ENCODE measurements around the gene MARK4.
"Not testable (repeated sequence)": the region's sequence is repeated elsewhere in the genome, so short reads cannot be mapped to it uniquely, and the experiment has no call there.

MARK4 gene

GRCh38 chr19:45250832-45251451 is at the start of gene MARK4:
Gene MARK4 (plus strand): TSS chr19:45251271. CDS start chr19:45251589, 318 bp downstream.
- in situ Hi-C loops (cut with MboI; ENCODE audit: low sequenced_read_pairs), result no loop called here

GRCh38 chr19:45202637-45203036 is 48.4 kb upstream of the MARK4 start:
- in situ Hi-C loops (cut with MboI; ENCODE audit: low sequenced_read_pairs), result no loop called here

GRCh38 chr19:45205810-45206209 is 45.3 kb upstream of the MARK4 start:
- in situ Hi-C loops (cut with MboI; ENCODE audit: low sequenced_read_pairs), result no loop called here

GRCh38 chr19:45206328-45206727 is 44.7 kb upstream of the MARK4 start:
- in situ Hi-C loops (cut with MboI; ENCODE audit: low sequenced_read_pairs), result no loop called here

- in situ Hi-C loops (cut with MboI; ENCODE audit: low sequenced_read_pairs), result no loop called here
These were observed 39.2 kb upstream of the MARK4 start for GRCh38 chr19:45211751-45212381.

- in situ Hi-C loops (cut with MboI; ENCODE audit: low sequenced_read_pairs), result no loop called here
These were observed 38.0 kb upstream of the MARK4 start for GRCh38 chr19:45213031-45213430.

GRCh38 chr19:45215391-45216191 is 35.5 kb upstream of the MARK4 start:
- in situ Hi-C loops (cut with MboI; ENCODE audit: low sequenced_read_pairs), result no loop called here

- in situ Hi-C loops (cut with MboI; ENCODE audit: low sequenced_read_pairs), result no loop called here
These were observed 34.4 kb upstream of the MARK4 start for GRCh38 chr19:45216667-45217066.

- in situ Hi-C loops (cut with MboI; ENCODE audit: low sequenced_read_pairs), result no loop called here
These were observed 33.7 kb upstream of the MARK4 start for GRCh38 chr19:45217193-45217956.

- in situ Hi-C loops (cut with MboI; ENCODE audit: low sequenced_read_pairs), result no loop called here
These were observed 33.1 kb upstream of the MARK4 start for GRCh38 chr19:45217957-45218334.

- in situ Hi-C loops (cut with MboI; ENCODE audit: low sequenced_read_pairs), result no loop called here
These were observed 32.6 kb upstream of the MARK4 start for GRCh38 chr19:45218426-45218825.

- in situ Hi-C loops (cut with MboI; ENCODE audit: low sequenced_read_pairs), result no loop called here
These were observed 31.9 kb upstream of the MARK4 start for GRCh38 chr19:45218911-45219743.

GRCh38 chr19:45222724-45223123 is 28.3 kb upstream of the MARK4 start:
- in situ Hi-C loops (cut with MboI; ENCODE audit: low sequenced_read_pairs), result no loop called here

GRCh38 chr19:45223879-45224278 is 27.2 kb upstream of the MARK4 start:
- in situ Hi-C loops (cut with MboI; ENCODE audit: low sequenced_read_pairs), result no loop called here

- in situ Hi-C loops (cut with MboI; ENCODE audit: low sequenced_read_pairs), result no loop called here
These were observed 26.4 kb upstream of the MARK4 start for GRCh38 chr19:45224645-45225044.

- in situ Hi-C loops (cut with MboI; ENCODE audit: low sequenced_read_pairs), result not testable (repeated sequence)
These were observed 22.0 kb upstream of the MARK4 start for GRCh38 chr19:45229056-45229455.

- in situ Hi-C loops (cut with MboI; ENCODE audit: low sequenced_read_pairs), result no loop called here
These were observed 19.2 kb upstream of the MARK4 start for GRCh38 chr19:45231891-45232290.

- in situ Hi-C loops (cut with MboI; ENCODE audit: low sequenced_read_pairs), result no loop called here
These were observed 16.8 kb upstream of the MARK4 start for GRCh38 chr19:45234089-45234869.

GRCh38 chr19:45235485-45235884 is 15.6 kb upstream of the MARK4 start:
- in situ Hi-C loops (cut with MboI; ENCODE audit: low sequenced_read_pairs), result no loop called here

GRCh38 chr19:45238556-45238955 is 12.5 kb upstream of the MARK4 start:
- in situ Hi-C loops (cut with MboI; ENCODE audit: low sequenced_read_pairs), result no loop called here

All from HL-60/S4 (cell line).